Loucy (cell line): ENCODE data around the gene NEUROD2.

ENCODE experiments used
- H2AFZ ChIP-seq: fragments of 200-600 bp; sonication (generic); 2 replicates; pipeline ENCODE4 v1.6.0; 2016; ENCODE audit warnings: antibody characterized with exemption, mild to moderate bottlenecking, low read length, moderate library complexity
- H3F3A ChIP-seq: fragments of 200-600 bp; 2 replicates; pipeline ENCODE4 v1.6.0; 2016; ENCODE audit warnings: antibody characterized with exemption, low read depth, mild to moderate bottlenecking
- H3K27me3 ChIP-seq: fragments of 200-600 bp; sonication (generic); 2 replicates; pipeline ENCODE4 v1.6.1; 2014; ENCODE audit warnings: low read length, mild to moderate bottlenecking; ENCODE audit not compliant: insufficient read depth, poor library complexity, severe bottlenecking
- H3K36me3 ChIP-seq: fragments of 200-600 bp; sonication (generic); 2 replicates; pipeline ENCODE4 v1.6.1; 2016; ENCODE audit warnings: low read length; ENCODE audit not compliant: insufficient read depth
- H3K4me1 ChIP-seq: fragments of 200-600 bp; sonication (generic); 2 replicates; pipeline ENCODE4 v1.5.1; 2014; ENCODE audit warnings: low read length, mild to moderate bottlenecking; ENCODE audit not compliant: insufficient read depth, poor library complexity, severe bottlenecking
- H3K4me2 ChIP-seq: fragments of 200-600 bp; sonication (generic); 2 replicates; pipeline ENCODE4 v1.6.0; 2014; ENCODE audit warnings: antibody characterized with exemption, low read length, low read depth, mild to moderate bottlenecking; ENCODE audit not compliant: poor library complexity, severe bottlenecking
- H3K4me3 ChIP-seq: fragments of 200-600 bp; sonication (generic); 2 replicates; pipeline ENCODE4 v1.5.1; 2014; ENCODE audit warnings: low read length, mild to moderate bottlenecking, mixed read lengths; ENCODE audit not compliant: poor library complexity, severe bottlenecking
- H3K79me2 ChIP-seq: fragments of 200-600 bp; sonication (generic); 2 replicates; pipeline ENCODE4 v1.6.1; 2014; ENCODE audit warnings: low read length; ENCODE audit not compliant: insufficient read depth
- H3K9ac ChIP-seq: fragments of 200-600 bp; sonication (generic); 2 replicates; pipeline ENCODE4 v1.6.0; 2014; ENCODE audit warnings: mild to moderate bottlenecking, low read depth, low read length, moderate library complexity; ENCODE audit not compliant: poor library complexity, severe bottlenecking
- H3K9me2 ChIP-seq: fragments of 200-600 bp; sonication (generic); replicated peaks from 2 replicates; pipeline ENCODE4 v1.6.1; 2016; ENCODE audit warnings: low read depth, low read length, mixed read lengths
- H3K9me3 ChIP-seq: fragments of 200-600 bp; sonication (generic); 2 replicates; pipeline ENCODE4 v1.6.1; 2014; ENCODE audit warnings: mild to moderate bottlenecking, antibody characterized with exemption, low read length, low read depth; ENCODE audit not compliant: insufficient read depth
- H4K20me1 ChIP-seq: fragments of 200-600 bp; sonication (generic); 2 replicates; pipeline ENCODE4 v1.6.0; 2014; ENCODE audit warnings: antibody characterized with exemption, low read length, mild to moderate bottlenecking; ENCODE audit not compliant: insufficient read depth, poor library complexity, severe bottlenecking
- EZH2phosphoT487 ChIP-seq: fragments of 200-600 bp; IDR thresholded peaks from 2 replicates; pipeline ENCODE4 v1.6.1; 2018; ENCODE audit warnings: antibody characterized with exemption, mild to moderate bottlenecking, moderate library complexity, borderline replicate concordance
- TF ChIP-seq, protein P1 (sequence below): fragments of 200-600 bp; sonication (generic); conservative IDR thresholded peaks from 2 replicates; pipeline ENCODE4 v1.5.1; 2014; ENCODE audit warnings: mild to moderate bottlenecking, antibody characterized with exemption, low read length

NEUROD2 gene

DNA sequence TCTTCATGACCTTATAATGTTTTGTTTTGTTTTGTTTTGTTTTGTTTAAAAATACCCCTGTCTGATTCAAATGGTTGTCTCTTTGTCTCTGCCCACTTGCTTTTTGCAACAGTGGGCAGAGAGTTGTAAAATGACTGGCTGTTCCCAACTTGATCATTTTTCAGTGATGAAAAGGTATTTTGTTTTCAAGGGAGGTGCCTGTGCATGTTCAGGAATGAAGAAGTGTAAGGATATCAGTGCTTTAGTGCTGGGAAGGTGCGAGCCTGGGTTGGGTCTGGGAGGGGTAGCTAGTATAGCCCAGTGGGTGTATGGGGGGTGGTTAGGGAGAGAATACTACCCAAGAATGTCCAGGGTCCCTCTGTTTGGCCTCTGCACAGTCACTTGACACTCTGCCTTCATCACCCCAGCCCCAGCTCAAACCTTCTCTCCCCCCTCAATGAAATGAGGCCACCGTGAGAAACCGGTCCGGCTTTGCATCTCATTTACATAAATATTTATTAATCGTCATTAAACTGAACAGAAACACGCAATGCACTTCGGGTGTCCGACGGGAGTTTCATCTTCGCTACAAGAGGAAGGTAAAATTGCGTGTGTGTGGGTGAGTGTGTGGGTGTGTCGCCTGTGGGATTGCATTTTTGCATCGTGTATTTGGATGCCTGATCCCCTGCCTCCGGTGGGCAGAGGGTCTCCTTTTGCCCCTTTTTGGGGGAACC, 4.3 kb downstream of the NEUROD2 start:
- H3K9me3 ChIP-seq, result no peaks in the 10 kb centered on the region
- H3K4me2 ChIP-seq, result no peak overlapping the region
- no peaks in the 10 kb centered on the region for H3K9me2 ChIP-seq
- H3K79me2 ChIP-seq, result no peaks in the 10 kb centered on the region
- TF ChIP-seq, protein P1, sequence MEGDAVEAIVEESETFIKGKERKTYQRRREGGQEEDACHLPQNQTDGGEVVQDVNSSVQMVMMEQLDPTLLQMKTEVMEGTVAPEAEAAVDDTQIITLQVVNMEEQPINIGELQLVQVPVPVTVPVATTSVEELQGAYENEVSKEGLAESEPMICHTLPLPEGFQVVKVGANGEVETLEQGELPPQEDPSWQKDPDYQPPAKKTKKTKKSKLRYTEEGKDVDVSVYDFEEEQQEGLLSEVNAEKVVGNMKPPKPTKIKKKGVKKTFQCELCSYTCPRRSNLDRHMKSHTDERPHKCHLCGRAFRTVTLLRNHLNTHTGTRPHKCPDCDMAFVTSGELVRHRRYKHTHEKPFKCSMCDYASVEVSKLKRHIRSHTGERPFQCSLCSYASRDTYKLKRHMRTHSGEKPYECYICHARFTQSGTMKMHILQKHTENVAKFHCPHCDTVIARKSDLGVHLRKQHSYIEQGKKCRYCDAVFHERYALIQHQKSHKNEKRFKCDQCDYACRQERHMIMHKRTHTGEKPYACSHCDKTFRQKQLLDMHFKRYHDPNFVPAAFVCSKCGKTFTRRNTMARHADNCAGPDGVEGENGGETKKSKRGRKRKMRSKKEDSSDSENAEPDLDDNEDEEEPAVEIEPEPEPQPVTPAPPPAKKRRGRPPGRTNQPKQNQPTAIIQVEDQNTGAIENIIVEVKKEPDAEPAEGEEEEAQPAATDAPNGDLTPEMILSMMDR, result no peak
- no peak for TF ChIP-seq EZH2phosphoT487
- no peak overlapping the region for H3K4me3 ChIP-seq
- H3K27me3 ChIP-seq, result peaks cover 30% of the 10 kb centered on the region
- no peaks in the 10 kb centered on the region for H4K20me1 ChIP-seq
- no peaks in the 10 kb centered on the region for H3K36me3 ChIP-seq
- H2AFZ ChIP-seq, result no peak overlapping the region
- H3K4me1 ChIP-seq, result no peaks in the 10 kb centered on the region
- no peak overlapping the region for H3K9ac ChIP-seq
- H3F3A ChIP-seq, result no peaks in the 10 kb centered on the region

DNA sequence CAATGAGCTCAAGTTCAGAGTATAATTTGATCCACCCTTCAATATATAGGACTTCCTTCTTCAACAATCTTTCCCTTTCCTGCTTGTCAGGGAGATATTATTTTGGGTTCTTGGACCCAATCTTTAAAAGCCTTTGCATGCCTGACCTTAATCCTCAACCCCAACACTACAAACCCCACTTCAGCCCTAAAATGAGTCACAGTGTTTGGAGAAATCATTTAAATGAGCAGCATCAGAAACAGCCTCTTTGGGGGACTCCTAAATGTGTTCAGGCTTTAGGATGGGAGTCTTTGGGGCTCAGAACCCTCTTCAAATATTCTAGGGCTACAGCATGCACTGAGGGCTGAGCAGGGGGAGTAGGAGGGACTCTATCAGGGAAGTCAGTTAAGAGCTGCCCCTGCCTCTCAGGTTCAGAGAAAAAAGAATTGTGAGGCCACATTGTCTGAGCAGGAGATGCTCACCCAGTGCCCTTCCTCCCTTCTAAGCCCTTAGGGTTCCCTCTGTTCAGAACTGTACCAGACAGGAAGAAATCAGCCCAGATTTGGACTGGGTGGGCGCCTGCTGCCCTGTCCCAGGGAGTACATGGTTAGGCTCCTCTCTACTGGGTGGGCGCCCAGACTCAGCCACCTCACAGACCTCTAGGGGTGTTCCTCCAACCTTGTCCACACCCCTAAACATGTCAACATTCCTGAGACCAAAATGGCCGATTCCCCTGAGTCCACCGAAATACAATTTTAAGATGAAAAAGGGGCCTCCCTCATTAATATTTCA, 5.0 kb downstream of the NEUROD2 start:
- no peaks in the 10 kb centered on the region for H3K4me1 ChIP-seq
- no peak overlapping the region for H3K9ac ChIP-seq
- no peaks in the 10 kb centered on the region for H3F3A ChIP-seq
- no peaks in the 10 kb centered on the region for H3K9me2 ChIP-seq
- H3K9me3 ChIP-seq, result no peaks in the 10 kb centered on the region
- no peaks in the 10 kb centered on the region for H3K36me3 ChIP-seq
- no peak overlapping the region for H3K4me2 ChIP-seq
- H4K20me1 ChIP-seq, result no peaks in the 10 kb centered on the region
- no peak overlapping the region for H2AFZ ChIP-seq
- H3K27me3 ChIP-seq, result peaks cover 30% of the 10 kb centered on the region
- no peak overlapping the region for H3K4me3 ChIP-seq
- H3K79me2 ChIP-seq, result no peaks in the 10 kb centered on the region
- TF ChIP-seq, protein P1, result no peak
- no peak for TF ChIP-seq EZH2phosphoT487

DNA sequence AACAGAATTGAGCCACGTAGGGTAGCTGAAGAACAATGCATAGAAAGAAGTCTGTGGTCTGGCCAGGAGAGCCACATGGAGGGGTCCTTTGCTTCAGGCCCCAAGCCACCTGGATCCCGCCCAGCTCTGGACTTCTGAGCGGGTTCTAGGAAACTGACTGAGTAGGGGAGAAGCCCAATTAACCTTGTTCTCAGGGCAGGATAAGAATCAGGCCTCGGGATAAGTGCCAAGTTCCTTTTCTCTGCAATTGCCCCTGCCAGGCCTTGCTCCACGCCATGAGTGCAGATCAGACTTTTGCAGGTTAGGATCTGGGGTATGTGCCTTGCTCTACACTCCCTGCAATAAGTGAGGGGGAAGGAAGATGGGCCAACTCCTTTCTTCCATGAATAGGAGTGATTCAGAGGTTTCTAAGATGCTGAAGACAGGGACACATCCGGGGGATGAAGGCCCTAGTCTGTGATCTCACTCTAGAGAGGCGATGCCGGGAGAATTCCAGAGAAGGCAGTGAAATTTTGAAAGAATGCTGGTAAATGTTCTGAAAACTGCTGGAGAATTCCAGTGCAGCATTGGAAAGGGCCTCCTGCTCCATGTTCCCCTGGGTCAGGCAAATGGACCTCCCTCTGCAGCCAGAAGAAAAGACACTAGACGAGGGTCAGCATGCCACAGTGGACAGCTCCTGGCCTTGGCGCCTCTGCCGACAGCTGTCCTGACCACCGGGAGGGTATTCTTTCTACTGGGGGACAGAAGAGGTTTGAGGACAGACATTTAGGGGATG, 5.8 kb downstream of the NEUROD2 start:
- TF ChIP-seq EZH2phosphoT487, result no peak
- TF ChIP-seq, protein P1, result no peak
- no peaks in the 10 kb centered on the region for H4K20me1 ChIP-seq
- H3K36me3 ChIP-seq, result no peaks in the 10 kb centered on the region
- H3K79me2 ChIP-seq, result no peaks in the 10 kb centered on the region
- no peaks in the 10 kb centered on the region for H3K9me2 ChIP-seq
- H3K9me3 ChIP-seq, result no peaks in the 10 kb centered on the region
- peaks cover 30% of the 10 kb centered on the region for H3K27me3 ChIP-seq
- H3K9ac ChIP-seq, result no peak overlapping the region
- no peak overlapping the region for H3K4me3 ChIP-seq
- no peak overlapping the region for H2AFZ ChIP-seq
- no peaks in the 10 kb centered on the region for H3F3A ChIP-seq
- H3K4me2 ChIP-seq, result no peak overlapping the region
- no peaks in the 10 kb centered on the region for H3K4me1 ChIP-seq
